Measurements from ENCODE around the gene HSPD1.

HSPD1 gene

DNA sequence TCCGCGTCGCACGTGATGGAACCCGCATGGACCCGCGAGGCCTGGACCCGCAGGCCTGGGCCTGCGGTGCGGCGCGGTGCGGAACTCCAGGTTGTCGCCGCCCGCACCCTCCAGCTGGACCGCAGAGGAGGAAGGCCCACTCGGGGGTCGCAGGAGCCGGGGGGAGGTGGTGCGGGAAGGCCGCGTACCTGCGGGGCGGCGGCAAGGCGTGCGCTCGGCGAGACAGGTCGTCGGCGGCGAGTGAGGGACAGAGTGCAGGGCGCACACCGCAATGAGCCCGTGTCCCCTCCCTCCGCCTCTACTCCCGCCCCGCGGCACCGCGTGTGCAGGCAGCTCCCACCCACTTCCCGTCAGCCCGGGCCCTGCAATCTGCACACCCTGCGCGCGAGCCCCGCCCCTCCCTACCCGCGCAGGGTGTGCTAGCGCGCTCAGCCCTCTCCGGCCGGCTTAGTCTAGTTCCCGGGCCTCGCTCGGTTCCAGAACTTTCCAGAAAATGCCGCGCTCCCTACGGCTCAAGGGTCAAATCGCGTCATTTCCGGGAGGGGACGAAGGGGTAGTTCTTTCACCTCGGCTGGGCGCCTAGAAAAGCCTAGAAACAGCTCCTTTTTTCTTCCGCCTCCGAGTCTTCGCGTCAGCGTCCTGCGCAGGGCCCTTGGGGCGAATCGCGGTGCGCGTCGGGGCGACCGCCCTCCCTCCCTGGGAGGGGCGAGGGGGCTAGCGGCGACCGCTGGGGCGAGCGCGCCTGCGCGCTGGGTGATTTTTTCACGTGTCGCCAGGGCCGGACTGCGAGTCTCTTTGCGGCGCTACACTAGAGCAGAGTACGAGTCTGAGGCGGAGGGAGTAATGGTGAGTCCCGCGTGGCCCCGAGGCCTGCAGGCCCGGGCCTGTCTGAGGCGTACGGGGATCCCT, at the start of gene HSPD1, which contains the start of gene HSPE1:
HSPD1 (minus strand) TSS at position 247 of the 909 bp plus-strand sequence. CDS start 992 bp downstream, outside the sequence.
HSPE1 (plus strand) TSS at position 786 of the 909 bp plus-strand sequence; CDS start at position 844, 58 bp downstream.
- DNase-seq = peak; percentile 97 to 99

GRCh38 chr2:197548582-197548981, 48.9 kb upstream of the HSPD1 start:
- DNase-seq = no peak

DNA sequence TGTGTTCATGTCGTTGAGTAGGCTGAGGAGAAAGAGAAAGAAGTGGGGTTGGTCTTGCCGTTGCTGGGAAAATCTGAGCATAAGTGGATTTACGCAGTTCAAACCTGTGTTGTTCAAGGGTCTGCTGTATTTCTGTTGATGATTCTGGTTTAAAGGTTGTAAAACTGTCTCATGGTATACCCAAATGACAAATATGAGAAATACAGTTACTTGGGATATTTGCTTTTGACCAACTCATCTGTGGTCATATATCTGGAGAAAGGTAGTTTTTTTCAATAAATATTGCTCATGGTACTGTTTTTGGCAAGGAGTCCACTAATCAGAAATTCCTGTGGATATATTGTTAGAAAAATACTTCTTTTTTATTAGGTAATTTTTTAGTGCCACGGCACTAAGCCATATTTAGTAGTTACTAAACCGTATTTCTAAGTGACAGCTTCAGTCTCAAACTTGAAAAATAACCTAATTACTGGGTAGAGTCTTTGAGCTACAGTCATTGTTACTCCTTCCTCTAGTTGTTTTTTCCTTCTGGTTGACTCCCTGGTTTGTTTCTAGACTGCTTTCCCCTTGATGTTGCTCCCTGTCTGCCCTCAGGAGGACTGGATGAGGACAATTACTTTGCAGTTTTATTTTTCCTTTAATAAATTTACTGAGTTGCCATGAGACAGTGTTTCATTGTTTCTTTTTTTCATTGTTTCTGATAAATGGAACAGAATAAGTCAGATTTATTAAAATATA, 47.7 kb upstream of the HSPD1 start:
- DNase-seq = no peak

DNA sequence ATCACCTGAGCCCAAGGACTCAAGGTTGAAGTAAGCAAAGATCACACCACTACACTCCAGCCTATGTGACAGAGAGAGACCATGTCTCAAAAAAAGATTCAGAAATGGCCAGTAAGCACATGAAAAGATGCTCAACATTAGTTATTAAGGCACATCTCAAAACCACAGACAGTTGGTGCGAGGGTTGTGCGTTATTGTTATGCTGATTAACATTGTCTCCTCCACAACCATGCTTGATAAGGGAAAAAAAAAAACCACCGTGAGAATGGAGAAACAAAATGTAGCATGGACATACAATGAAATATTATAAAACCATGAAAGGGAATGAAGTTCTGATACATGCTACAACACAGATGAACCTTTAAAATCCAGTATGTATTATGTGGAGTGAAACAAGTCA, 43.6 kb upstream of the HSPD1 start:
- no peak for DNase-seq

GRCh38 chr2:197539734-197540133, 40.1 kb upstream of the HSPD1 start:
- DNase-seq = no peak

GRCh38 chr2:197538412-197538811, 38.8 kb upstream of the HSPD1 start:
- no peak for DNase-seq

DNA sequence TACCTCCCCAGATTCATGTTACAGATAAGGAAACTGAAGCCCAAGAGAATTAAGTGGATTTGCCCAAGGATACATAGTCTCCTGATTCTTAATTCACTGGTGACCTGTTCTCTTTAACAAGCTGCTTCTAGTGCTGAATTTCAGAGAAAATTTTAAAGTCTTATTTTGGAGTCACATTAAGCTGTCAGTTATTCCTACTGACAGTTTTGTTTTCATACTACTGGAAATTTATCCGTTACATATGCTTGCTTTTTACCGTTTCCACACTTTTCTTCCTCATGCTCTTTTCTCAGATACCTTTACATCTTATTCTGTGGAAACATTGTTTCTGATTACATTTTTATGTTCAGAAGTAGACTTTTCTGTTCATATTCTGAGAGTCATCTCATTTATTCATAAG, 17.5 kb upstream of the HSPD1 start:
- no peak for DNase-seq

- peak; percentile 20 to 38 for DNase-seq
Observed at GRCh38 chr2:197516393-197516761, 16.7 kb upstream of the HSPD1 start.

DNA sequence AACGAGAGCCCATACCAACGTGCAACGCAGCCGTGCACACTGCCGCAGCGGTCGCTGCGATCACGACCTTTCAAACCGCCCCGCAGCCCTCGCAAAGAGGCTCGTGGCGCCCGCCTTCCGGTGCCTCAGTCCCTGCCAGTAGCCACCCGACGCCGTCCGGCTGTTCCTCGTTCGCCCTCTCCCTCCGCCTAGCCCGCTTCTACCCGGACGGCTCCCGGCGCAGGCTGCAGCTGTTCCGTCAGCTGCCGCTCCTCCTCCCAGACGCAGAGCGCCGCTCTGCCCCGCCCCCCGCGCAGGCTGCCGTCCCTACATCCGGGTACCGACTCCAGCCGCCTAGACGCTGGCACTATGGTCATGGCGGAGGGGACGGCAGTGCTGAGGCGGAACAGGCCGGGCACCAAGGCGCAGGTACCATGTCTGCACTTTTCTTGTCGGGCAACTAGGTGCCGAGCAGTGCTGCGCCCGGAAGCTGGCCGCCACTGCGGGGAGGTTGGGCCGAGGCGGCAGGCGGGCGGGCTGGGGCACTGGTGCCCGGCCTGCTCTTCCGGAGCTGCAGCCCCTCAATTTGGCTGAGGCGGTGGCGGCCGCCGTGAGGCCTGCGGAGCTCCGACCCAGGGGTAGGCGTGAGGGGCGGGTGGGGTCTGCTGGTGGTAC, 16.2 kb upstream of the HSPD1 start, which contains the start of gene MOB4:
MOB4 (plus strand) TSS at position 328 of the 654 bp plus-strand sequence; CDS start at position 349, 21 bp downstream.
- DNase-seq = peak; percentile 94 to 95

DNA sequence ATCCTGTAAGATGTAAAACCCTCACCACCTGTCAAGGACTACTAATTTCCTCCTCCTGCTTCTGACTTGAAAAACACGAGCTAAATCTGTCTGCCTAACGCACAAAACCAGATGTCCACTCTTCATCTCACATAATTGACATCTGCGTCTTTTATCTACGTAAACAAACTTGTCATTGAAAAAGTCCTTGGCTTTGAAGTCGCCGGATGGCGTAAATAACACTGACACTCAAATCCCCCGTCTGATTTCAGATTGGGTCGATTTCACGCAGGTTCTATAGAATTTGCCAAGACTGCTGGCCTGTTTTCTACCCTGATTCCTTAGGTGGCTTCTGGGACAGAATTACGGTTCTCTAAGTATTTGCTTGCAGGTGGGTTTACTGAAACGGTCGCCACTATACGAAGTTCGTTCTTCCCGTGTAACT, 15.7 kb upstream of the HSPD1 start:
- DNase-seq = no peak

DNA sequence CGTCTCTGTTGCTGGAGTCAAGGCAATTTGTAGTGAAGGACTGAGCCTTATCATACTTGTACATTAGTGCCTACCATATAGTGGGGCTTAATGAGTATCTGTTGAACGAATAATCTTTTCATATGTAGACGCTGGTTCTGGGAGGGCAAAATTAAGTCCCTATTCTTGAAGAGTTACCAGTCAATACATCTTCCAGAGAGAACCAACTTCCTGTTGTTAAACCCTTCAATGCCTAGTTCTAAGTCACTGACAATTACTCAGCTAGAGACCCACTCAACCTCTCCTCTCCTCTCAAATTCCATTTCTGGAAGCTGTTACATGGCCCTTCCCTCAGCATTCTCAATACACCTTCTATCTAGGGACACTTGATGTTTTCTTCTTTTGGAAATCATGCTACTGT, 15.1 kb upstream of the HSPD1 start:
- no peak for DNase-seq

- DNase-seq = no peak
Observed at GRCh38 chr2:197513915-197514314, 14.3 kb upstream of the HSPD1 start.

GRCh38 chr2:197506658-197507057, 7.0 kb upstream of the HSPD1 start:
- no peak for DNase-seq

DNA sequence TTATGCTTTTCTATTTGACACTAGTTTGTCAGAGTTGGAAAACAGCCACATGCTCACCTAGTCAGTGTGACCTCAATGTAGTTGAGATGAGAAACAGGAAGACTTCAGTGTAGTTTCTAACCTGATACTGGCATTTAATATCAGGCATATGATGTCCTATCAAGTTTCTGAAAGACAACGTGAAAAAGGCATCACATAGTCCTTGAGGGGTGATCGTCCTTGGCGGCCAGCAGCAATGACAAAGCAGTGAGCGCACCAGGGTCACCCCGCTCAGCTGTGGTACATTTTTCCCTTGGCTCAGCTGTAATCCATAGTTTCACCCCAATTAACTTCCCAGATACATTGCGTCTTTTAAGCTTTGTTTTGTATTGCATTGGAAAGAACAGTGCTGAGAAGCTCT, 4.9 kb upstream of the HSPD1 start:
- DNase-seq = no peak

DNA sequence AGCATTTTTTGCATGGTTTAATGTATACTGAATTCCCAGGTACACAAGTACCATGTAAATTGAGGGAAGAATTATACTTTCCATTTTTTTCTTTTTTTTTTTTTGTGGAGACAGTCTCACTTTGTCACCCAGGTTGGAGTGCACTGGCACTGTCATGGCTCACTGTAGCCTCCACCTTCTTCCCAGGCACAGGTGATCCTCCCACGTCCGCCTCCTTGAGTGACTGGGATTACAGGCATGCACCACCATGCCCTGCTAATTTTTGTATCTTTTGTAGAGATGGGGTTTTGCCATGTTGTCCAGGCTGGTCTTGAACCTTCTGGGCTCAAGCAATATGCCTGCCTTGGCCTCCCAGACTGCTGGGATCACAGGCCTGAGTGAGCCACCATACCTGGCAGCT, 4.4 kb upstream of the HSPD1 start:
- DNase-seq = no peak

DNA sequence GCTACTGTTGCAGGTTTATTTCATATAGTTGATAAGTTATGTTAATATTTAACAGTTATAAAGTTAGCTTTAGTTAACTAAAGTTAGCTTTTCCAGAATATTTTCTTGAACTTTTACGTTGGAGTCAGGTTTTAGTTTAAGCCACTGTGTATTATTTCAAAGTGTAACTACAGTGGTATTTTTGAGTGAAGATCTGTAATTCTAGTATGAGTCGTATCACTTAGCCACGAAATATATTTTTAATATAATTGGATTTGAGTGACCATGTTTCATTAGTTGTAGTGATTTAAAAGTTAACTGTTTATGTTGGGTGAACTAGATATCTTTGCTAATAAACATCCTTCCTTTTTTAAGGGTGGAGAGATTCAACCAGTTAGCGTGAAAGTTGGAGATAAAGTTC, 3.0 kb upstream of the HSPD1 start:
- no peak for DNase-seq

GRCh38 chr2:197502201-197502600, 2.6 kb upstream of the HSPD1 start:
- no peak for DNase-seq

- DNase-seq = no peak
Observed at GRCh38 chr2:197500503-197501131, 977 bp upstream of the HSPD1 start.

DNA sequence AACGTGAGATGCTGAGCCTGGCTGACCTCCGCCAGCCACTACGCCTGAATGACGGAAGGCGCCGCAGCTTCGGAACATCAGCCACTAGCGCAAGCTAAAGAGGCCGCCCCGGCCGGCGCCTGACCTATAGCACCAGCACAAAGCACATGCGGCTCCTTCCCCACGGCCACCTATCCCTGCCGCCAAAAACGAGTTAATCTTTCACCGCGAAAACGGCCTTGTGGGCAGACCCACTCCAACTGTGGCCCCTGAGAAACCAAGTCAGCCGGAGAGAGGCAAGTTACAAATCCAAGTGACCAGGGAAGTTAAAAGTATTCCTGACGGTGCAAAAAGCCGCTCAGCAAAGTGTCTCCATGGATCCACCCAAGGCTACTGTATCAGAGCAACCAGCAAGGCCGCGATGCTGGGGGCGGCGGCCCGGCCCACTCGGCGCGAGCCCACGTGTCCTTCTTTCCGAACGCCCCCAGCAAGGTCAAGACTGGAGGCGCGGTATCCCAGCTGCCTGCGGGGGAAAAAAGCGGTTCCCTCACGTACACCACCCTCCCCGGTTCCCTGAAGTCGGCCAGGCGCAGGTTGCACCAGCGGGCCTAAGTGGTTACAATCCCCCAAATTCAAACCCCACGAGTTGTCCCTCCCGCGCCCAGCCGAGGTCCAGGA, 575 bp downstream of the HSPD1 start:
- DNase-seq = peak; percentile 57 to 67

DNA sequence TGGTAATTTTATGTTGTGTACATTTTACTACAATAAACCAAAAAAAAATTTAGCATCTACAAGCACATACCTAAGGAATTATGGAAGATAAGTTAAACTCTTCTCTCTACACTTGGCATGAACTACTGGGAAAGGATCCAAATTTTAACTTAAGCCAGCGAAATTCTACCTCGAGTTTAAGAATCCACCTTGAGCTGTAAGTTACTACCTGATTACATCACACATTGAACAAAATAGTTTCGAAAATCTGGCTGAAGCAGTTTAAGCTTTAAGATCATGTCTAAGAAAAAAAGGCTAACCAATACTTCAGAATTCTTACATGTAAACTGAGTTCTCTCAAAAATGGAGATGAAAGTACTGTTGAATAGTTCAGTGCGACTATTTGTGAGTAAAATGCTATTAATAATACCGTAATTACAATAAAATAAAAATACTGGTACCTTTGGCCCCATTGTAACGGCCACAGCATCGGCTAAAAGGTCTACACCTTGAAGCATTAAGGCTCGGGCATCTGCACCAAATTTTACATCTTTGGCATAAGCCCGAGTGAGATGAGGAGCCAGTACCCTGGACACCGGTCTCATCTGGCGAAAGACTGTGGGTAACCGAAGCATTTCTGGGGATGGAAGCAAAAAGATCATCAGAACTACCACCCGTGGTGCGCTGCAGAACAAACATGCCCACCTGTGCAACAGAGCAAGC, 1.3 kb downstream of the HSPD1 start:
- DNase-seq = no peak

DNA sequence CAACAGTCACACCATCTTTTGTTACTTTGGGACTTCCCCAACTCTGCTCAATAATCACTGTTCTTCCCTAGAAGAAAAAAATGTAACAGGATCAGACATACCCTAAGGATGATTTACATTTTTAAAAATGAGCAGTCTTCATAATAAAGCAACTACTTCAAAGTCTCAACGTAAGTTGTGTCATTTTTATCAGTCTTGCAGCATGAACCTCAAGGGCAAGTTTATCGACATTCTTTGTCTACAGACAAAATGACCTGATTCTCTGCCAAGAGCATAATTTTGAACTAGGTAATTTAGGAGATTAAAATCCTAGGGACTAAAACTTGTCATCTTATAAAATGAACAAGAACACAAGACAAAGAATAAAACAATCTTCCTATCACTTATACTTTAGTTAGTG, 2.3 kb downstream of the HSPD1 start:
- no peak for DNase-seq

DNA sequence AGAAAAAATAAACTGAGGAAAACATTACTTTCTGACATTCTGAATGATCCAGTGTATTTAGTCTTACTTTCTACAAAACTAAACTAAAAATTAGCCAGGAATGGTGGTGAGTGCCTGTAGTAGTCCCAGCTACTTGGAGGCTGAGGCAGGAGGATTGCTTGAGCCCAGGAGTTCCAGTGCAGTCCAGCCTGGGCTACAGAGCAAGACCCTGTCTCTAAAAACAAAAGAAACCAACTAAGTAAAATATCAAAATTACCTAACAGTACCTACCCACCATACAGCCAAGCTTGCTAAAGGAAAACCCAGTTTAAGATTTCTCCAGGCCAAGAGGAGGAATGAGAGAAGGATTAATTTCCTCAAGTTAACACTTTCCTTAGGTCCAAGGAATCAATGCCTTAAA, 2.9 kb downstream of the HSPD1 start:
- no peak for DNase-seq

All from activated CD4-positive, alpha-beta T cell treated with anti-CD3 and anti-CD28 coated beads, Interleukin-2, amount 50 U/mL, for 48 hours (primary cell).